Non-pigmented ciliary epithelial cell (primary cell): Measurements from ENCODE around the gene UTY.

ENCODE experiments used
- DNase-seq: peaks from one replicate; pipeline ENCODE4 v3.0.0-alpha.2; 2010; ENCODE audit warnings: low read depth

Gene UTY

GRCh38 chrY:13415556-13415955, 64.3 kb downstream of the UTY start:
- DNase-seq = no peak

DNA sequence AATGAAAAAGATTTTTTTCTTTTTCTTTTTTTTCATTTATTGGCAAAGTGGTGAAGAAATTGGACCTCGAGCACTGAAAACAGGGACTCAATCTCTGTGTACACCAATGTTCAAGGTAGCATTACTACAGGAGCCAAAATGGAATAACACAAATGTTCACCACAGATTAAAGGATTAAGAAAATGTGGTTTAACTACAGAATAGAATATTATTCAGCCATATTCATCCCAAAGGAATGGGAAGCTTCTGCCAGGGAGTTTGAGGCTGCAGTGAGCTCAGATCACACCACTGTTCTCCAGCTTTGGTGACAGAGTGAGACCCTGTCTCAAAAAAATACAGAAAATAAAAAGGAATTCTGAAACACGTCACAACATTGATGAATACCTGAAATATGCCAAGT, 81.0 kb downstream of the UTY start:
- no peak for DNase-seq

GRCh38 chrY:13381110-13381683, 98.6 kb downstream of the UTY start:
- no peak for DNase-seq

DNA sequence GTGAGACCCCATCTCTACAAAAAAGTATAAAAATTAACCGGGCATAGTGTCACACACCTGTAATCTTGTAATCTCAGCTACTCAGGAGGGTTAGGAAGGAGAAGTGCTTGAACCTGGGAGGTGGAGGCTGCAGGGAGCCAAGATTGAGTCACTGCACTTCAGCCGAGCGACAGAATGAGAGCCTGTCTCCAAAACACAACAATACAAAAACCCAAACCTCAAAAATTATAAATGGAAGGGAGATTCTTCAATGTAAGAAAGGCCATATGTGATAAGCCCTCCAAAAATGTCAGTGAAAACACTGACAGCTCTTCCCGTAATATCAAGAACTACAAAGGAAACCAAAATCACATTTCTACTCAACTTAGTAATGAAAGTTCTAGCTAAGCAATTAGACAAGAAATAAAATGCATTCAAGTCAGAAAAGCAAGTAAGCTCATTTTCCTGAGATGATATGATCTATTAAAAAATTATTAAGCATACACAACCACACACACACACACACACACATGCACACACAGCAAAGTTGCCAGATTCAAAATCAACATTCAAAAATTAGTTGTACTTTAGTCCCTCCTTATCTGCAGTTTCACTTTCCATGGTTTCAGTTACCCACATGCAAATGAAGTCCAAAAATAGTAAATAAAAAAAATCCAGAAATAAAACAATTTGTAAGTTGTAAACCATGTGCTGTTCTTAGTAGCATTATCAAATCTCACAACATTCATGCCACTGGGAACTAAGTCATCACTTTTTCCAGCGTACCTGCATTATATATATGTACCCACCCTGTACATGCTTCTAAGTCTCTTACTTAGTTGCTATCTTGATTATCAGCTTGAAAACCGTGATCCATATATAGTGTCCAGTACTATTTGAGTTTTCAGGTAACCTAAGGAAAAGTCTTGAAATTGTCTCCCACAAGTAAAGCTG, 108.7 kb downstream of the UTY start:
- DNase-seq = no peak

- no peak for DNase-seq
Measured at GRCh38 chrY:13370245-13370644, 109.6 kb downstream of the UTY start.

GRCh38 chrY:13368513-13368845, 111.4 kb downstream of the UTY start:
- no peak for DNase-seq

GRCh38 chrY:13363641-13364040, 116.2 kb downstream of the UTY start:
- DNase-seq = no peak

DNA sequence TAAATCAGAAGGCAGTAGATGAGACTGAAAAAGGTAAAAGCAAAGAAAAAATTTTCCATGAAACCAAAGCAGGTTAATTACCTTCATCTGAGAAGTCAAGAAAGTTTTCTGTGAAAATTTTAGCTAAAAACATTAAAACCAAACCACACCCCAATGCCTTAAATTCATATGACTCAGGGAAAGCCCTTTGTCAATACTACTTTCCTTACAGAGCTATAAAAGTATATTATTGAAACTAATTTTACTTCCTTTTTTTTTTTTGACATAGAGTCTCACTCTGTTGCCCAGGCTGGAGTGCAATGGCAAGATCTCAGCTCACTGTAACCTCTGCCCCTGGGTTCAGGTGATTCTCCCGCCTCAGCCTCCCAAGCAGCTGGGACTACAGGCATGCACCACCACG, 117.2 kb downstream of the UTY start:
- DNase-seq = no peak

DNA sequence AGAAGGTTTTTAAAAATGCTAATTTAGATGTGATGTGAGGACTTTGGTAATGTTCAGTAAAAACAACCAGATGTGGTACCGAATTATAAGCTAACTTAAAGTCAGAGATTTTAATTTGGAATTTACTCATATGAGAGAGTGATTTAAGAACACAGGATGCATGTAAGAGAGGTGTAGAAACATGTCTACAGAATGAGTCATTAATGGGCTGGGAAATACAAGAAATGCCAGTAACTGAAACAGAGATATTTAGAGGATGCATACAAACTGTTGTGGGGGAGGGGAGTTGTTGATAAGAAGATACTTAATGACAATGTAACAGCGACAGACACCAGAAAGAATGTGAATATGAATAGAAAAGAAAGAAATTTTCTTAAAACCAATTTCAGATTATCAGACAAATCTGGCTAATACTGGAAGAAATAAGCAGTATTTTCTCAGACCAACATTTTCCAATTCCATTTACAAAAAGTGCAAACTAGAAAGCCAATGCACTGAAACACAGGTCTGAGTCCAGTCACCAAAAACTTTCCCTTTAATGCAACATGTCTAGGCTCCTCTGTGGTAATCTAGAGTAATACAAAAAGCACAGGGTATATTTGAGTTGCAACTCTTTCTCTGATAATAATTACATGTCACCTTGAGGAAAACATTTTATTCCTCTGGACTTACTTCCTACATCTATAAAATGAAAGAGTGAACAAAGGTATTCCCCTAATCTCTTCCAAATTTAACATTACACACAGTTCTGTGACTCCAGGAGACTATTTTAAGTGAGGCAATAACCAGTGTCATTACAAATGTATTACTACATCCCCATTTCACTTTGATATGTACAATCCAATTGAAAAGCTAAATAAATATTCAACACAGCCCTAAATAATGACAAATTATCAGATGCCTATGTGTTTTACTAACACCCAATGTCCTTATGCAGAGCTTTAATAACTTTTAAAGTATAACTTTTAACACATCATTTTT, 117.9 kb downstream of the UTY start:
- peak; percentile 38 for DNase-seq

DNA sequence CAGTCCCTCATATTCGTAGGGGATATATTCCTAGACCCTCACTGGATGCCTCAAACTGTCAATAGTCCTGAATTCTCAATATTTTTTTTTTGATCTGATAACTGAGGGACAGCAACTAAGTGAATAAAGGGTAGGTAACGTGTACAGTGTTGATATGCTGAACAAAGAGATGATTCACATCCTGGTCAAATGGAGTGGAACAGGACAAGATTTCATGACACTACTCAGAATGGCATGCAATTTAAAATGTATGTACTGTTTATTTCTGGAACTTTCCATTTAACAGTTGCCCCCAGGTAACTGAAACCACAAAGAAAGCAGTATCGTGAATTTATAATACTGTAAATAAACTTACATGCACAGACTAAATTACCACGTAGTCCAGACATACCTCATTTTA, 128.4 kb downstream of the UTY start:
- no peak for DNase-seq

DNA sequence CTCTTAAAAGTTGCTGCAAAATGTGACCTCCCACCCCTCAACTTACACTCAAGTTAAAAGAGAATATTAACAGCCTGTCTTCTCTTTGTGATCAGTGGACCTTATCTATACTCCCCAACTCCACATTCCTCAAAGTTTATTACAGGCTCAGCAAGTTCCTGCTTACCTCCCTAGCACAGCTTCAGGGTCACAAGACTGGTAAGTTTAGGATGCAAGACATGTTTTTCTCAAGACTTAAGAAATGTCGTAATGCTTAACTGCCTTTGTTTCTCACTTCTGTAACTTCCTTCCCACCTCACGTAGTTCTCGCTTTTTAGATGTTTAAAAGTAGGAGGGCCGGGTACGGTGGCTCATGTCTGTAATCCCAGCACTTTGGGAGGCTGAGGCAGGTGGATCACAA, 132.7 kb downstream of the UTY start:
- DNase-seq = no peak

- no peak for DNase-seq
Measured at GRCh38 chrY:13345549-13345948, 134.3 kb downstream of the UTY start.

GRCh38 chrY:13343307-13343946, 136.4 kb downstream of the UTY start:
- DNase-seq = no peak

DNA sequence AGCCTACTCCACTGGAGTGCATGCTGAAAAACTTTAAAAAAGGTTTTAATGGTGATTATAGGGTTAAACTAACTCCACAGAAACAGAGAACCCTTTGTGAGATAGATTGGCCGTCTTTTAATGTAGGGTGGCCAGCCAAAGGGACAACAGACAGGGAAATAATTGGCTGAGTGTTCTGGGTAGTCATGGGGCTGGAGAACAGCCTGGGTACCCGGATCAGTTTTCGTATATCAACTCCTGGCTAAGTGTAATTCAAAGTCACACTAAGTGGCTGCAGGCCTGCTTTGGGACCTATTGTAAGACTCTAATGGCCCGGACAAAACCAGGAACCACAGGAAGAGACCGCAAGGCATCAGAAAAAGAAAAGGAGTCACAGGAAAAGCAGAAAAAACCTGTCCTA, 139.9 kb downstream of the UTY start:
- DNase-seq = no peak

GRCh38 chrY:13339381-13339780, 140.5 kb downstream of the UTY start:
- no peak for DNase-seq

DNA sequence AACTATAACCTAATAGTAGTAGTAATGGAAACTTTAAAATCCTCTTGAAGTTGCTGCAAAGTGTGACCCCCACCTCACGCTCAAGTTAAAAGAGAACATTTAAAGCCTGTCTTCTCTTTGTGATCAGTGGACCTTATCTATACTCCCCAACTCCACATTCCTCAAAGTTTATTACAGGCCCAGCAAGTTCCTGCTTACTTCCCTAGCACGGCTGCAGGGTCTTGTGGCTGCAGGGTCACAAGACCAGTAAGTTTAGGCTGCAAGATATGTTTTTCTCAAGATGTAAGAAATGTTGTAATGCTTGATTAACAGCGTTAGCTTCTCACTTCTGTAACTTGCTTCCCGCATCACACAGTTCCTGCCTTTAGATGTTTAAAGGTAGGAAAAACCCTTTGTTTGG, 141.1 kb downstream of the UTY start:
- no peak for DNase-seq

GRCh38 chrY:13337934-13338333, 141.9 kb downstream of the UTY start:
- no peak for DNase-seq

DNA sequence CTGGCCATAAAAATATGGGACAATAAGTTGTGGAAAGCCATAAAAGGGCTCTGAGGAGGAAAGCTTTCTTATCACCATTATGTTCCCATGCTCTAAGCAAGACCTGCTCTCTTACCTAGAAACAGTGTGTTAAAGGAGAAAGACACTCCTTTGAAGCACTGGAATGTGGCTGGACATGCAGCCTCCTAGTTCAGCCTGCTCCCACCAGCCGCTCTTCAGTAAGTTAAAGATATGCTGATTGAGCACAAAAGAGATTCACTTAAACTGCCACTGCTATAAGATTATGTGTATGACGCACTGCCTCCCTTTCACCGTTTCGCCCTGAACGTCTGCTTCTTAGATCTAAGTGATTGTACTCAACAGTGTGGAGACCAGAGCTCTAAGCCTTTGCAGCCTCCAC, 146.0 kb downstream of the UTY start:
- no peak for DNase-seq

DNA sequence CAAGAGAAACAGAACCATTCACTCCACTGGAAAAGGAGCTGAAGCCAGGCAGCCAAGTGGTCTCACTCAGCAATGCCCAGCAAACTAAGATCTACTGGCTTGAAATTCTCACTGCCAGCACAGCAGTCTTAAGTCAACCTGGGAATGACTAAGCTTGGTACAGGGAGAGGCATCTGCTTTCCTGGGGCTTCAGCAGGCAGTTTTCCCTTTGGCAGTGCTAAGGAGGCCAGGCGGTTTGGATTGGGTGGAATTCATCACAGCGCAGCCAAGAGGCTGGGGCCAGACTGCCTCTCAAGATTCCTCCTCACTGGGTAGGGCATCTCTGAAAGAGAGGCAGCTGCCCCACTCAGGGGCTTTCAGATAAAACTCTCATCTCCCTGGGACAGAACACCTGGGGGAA, 149.2 kb downstream of the UTY start:
- DNase-seq = no peak

- DNase-seq = no peak
Measured at GRCh38 chrY:13312966-13313365, 166.9 kb downstream of the UTY start.

- DNase-seq = no peak
Measured at GRCh38 chrY:13307959-13308358, 171.9 kb downstream of the UTY start.

DNA sequence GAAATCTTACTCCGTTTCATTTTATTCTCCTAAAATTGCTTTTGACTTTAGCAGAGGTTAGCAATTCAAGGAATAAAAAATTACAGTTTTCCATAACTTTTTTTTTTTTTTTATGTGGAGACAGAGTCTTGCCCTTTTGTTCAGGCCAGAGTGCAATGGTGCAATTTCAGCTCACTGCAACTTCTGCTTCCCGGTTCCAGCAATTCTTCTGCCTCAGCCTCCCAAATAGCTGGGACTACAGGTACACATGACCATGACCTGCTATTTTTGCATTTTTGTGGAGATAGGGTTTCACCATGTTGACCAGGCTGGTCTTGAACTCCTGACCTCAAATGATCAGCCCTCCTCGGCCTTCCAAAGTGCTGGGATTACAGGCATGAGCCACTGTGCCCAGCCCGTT, 179.0 kb downstream of the UTY start:
- no peak for DNase-seq
